Measurements from ENCODE around the gene NBPF6.

GRCh38 chr1:108502624-108503023 is 52.5 kb downstream of the NBPF6 start:
- TF ChIP-seq, protein P1, sequence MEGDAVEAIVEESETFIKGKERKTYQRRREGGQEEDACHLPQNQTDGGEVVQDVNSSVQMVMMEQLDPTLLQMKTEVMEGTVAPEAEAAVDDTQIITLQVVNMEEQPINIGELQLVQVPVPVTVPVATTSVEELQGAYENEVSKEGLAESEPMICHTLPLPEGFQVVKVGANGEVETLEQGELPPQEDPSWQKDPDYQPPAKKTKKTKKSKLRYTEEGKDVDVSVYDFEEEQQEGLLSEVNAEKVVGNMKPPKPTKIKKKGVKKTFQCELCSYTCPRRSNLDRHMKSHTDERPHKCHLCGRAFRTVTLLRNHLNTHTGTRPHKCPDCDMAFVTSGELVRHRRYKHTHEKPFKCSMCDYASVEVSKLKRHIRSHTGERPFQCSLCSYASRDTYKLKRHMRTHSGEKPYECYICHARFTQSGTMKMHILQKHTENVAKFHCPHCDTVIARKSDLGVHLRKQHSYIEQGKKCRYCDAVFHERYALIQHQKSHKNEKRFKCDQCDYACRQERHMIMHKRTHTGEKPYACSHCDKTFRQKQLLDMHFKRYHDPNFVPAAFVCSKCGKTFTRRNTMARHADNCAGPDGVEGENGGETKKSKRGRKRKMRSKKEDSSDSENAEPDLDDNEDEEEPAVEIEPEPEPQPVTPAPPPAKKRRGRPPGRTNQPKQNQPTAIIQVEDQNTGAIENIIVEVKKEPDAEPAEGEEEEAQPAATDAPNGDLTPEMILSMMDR (IDR thresholded peaks at IDR 0.05): no peak
- TF ChIP-seq POLR2A (IDR thresholded peaks at IDR 0.05): no peak

All from Peyer's patch (tissue), 4 donors.